CD4-positive, alpha-beta T cell treated with Interleukin-2 at 100 ng/mL for 4 hours (primary cell): Measurements from ENCODE around the gene TMEM151B.
"Not testable (repeated sequence)": the region's sequence is repeated elsewhere in the genome, so short reads cannot be mapped to it uniquely, and the experiment has no call there.

ENCODE experiments used
- DNase-seq: peaks from one replicate; pipeline ENCODE4 v3.0.0-alpha.2; 2020; ENCODE audit warnings: low spot score

TMEM151B gene

DNA sequence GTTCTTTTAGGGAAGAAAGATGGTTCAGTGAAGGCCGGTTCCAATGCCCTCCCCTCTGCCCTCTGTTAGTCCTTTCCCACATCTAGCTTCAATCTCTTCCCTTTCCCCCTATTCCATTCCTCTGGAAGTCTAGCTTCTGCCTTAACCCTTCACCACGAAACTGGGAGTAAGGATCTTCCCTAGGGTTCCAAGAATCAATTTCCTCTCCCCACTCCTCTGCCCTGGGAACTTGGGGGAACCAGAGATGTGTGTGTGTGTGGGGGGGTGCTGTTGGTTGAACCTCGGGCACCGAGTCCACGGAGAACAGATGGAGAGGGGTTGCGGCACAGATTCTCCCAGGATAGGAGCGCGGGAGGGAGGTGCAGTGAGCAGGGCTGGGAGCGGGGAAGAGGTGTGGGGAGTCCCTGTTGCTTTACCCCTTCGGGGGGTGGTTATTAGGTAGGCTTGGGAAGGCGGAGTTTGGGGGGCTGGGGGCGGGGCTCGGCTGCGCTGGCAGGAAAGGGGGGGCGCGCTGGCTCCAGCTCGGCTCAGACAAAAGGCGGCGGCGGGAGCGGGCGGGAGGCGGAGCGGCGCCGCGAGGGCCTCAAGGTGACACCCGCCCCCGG lies at the start of gene TMEM151B:
TSS of gene TMEM151B (plus strand) at position 530 of the 605 bp plus-strand sequence. CDS start 293 bp downstream, outside the sequence.
- no peak for DNase-seq

- no peak for DNase-seq
Measured at GRCh38 chr6:44220913-44221290, 49.3 kb upstream of the TMEM151B start.

- DNase-seq: peak; percentile 78
Measured at GRCh38 chr6:44221291-44221960, 48.8 kb upstream of the TMEM151B start.

GRCh38 chr6:44221961-44222335 lies 48.3 kb upstream of the TMEM151B start:
- no peak for DNase-seq

- no peak for DNase-seq
Measured at GRCh38 chr6:44222486-44223318, 47.5 kb upstream of the TMEM151B start.

- DNase-seq: peak; percentile 81
Measured at GRCh38 chr6:44223319-44224028, 46.8 kb upstream of the TMEM151B start, which contains the start of gene SLC29A1. TSS of gene SLC29A1 (plus strand) at chr6:44223595. CDS start at chr6:44227314, 3,719 bp downstream.

GRCh38 chr6:44224029-44224964 lies 46.0 kb upstream of the TMEM151B start:
- no peak for DNase-seq

DNA sequence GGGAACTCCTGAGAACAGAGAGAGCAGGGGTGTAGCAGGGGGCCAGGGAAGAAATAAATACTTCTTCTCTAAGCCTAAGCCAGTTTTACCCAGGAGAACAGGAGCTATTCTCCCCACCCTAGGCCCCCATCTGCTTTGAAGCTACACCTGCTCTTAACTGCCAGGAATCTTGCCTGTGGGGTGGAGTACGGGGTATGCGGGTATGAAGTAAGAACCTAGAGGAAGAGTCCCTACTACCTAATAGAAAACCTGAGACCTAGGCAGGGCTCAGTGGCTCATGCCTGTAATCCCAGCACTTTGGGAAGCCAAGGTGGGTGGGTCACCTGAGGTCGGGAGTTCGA lies 45.3 kb upstream of the TMEM151B start:
- no peak for DNase-seq

GRCh38 chr6:44225579-44226325 lies 44.5 kb upstream of the TMEM151B start:
- no peak for DNase-seq

DNA sequence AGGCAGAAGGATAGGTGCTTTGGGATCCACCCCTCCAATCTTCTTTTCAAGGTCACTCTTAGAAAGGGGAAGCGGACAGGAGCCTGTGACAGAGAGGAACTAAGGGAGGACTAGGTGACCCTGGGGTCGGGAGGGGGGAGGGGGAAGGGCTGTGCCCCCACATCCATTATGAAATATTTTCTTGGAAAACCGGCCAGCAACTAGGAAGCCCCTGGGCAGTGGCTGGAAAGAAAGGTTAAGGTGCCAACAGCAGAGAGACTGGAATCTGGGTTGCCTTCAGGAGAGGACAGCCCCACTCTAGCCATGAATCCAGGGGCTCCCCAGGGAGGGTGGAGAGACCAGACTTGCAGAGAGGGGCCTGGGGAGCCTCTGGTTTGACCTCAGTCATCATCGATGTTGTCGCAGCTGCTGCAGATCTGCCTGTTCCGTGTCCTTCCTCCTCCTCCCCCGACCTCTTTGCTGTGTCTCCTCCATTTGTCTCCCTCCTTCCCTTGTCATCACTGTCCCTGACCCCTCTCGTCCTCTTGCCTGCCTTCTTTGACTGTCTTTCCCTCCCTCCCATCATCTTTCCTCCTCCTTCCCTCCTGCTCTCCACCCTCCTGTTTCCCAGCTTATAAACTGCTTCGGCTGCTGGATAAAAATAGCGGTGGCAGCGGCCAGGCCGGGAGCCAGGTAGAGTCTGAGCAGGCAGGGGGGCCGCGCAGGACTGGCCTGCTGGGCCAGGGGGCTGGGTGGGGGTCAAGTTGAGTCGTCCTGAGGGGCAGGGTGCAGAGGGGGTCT lies 43.7 kb upstream of the TMEM151B start:
- DNase-seq: no peak

- no peak for DNase-seq
Measured at GRCh38 chr6:44227148-44227793, 43.0 kb upstream of the TMEM151B start.

DNA sequence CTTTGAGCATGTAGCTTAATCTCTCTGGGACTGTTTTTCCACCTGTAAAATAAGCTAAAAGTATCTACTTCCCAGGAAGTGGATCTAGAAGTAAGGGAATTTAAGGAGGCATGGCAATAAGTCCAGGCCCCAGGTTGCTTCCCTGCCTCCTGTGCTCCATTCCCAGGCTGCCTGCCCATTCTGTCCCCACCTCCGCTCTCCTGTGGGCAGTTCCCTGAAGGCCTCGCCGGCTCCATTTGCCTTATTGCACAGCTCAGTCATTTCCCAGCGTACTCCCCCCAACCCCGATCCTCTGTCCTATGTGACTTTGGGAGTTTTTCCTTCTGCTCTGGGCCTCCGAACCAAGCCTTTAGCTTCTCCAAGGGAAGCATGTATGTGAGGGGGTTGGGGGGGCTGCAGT lies 42.2 kb upstream of the TMEM151B start:
- no peak for DNase-seq

GRCh38 chr6:44228433-44228832 lies 41.8 kb upstream of the TMEM151B start:
- no peak for DNase-seq

DNA sequence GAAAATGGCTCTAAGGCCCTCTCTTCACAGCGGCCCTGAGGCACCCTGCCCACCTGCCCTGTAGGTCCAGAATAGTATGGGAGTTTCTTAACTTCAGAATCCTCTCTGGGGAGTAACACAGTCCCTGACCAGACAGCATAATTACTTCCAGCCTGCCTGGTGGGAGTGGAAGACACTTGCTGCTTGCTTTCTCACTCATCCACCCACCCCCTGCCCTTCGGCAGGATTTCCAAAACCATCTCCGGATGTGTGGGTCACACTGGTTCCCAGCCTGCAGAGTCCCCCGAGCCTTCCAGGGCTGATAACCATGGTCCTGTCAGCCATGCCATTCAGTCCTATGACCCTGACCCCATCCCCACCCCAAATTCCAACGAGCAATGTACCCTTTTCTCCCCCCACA lies 41.4 kb upstream of the TMEM151B start:
- no peak for DNase-seq

DNA sequence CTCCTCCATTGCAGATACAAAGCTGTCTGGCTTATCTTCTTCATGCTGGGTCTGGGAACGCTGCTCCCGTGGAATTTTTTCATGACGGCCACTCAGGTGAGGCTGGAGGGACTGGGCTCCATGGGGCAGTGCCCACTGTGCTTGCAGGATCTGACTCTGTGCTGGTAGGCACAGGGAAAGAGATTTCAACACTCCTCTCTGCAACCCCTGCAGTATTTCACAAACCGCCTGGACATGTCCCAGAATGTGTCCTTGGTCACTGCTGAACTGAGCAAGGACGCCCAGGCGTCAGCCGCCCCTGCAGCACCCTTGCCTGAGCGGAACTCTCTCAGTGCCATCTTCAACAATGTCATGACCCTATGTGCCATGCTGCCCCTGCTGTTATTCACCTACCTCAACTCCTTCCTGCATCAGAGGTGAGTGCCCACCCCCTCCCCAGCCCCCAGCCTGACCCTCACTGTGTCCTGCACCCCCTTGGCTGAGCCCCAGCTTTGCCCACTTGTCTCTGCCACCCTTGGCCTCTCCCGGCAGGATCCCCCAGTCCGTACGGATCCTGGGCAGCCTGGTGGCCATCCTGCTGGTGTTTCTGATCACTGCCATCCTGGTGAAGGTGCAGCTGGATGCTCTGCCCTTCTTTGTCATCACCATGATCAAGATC lies 40.7 kb upstream of the TMEM151B start:
- no peak for DNase-seq

DNA sequence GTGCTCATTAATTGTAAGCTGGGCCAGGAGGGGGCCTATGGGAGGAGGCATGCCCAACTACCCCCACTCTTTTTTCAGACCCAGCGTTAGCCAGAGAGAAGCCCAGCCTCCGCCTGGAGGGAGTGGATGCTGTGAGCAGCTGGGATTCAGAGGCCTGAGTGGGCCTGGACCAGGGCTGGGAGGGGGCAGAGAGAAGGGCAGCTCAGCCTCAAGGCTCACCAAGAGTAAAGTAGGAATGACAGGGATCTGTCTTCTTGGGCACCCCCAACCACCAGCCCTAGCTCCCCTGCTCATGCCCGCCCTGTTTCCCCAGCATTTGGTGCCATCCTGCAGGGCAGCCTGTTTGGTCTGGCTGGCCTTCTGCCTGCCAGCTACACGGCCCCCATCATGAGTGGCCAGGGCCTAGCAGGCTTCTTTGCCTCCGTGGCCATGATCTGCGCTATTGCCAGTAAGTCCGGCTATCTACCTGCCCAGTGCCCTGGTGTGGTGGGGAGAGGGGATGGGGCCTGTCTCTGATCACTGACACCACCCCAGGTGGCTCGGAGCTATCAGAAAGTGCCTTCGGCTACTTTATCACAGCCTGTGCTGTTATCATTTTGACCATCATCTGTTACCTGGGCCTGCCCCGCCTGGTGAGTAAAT lies 40.1 kb upstream of the TMEM151B start:
- no peak for DNase-seq

DNA sequence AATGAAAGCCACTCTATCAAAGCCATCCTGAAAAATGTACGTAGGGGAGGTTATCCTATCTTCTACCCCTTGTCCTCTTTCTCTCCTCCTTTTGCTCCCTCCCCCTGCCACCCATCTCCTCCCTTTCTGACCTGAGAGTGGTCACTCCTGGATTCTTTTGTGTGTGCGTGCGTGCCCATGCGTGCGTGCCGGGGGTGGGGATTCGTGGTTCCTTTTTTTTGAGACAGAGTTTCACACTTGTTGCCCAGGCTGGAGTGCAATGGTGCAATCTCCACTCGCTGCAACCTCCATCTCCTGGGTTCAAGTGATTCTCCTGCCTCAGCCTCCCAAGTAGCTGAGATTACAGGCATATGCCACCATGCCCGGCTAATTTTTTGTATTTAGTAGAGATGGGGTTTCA lies 38.8 kb upstream of the TMEM151B start:
- DNase-seq: not testable (repeated sequence)
